Right lobe of liver (tissue), 4 donors: Measurements from ENCODE around the gene WNT7A.

Experiments
- POLR2A ChIP-seq: fragments of 450-650 bp; IDR thresholded peaks from one replicate; pipeline ENCODE4 v1.6.1; 2017; ENCODE audit warnings: antibody characterized with exemption, mild to moderate bottlenecking
- TF ChIP-seq, protein P1 (sequence below), 4 donors: fragments of 200-600 bp in 3 of 4; fragments of 450-650 bp in 1 of 4; IDR thresholded peaks; one replicate each; pipeline versions ENCODE4 v1.5.1 to v1.8.0; 2016 to 2022; ENCODE audit warnings: antibody characterized with exemption in 4 of 4, mild to moderate bottlenecking in 2 of 4
- donor health status: DM: no; HTN: no; CAD: no.
- donor health status: DM: no; HTN: no; CAD: no.
- donor health status: DM: no; HTN: yes; CAD: no.

DNA sequence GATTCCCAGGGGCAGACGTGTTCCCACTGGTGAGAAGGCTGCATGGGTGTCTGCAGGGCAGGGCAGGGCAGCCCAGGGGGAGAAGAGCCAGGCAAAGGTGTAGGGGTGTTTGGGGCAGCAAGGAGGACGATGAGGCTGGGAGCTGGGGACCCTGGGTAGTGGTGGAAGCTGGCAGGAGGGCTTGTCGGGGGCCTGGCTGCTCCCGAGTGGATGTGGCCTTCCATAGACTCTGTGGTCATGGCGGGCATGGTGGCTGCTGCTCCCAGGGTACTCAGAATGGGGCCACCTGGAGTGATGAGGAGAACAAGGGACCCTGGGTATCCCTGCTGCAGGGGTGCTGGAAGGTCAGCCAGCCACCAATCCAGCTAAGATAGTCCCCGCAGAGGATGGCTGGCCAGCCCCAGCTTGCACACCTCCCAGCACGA lies 107.5 kb downstream of the WNT7A start:
- TF ChIP-seq, protein P1, sequence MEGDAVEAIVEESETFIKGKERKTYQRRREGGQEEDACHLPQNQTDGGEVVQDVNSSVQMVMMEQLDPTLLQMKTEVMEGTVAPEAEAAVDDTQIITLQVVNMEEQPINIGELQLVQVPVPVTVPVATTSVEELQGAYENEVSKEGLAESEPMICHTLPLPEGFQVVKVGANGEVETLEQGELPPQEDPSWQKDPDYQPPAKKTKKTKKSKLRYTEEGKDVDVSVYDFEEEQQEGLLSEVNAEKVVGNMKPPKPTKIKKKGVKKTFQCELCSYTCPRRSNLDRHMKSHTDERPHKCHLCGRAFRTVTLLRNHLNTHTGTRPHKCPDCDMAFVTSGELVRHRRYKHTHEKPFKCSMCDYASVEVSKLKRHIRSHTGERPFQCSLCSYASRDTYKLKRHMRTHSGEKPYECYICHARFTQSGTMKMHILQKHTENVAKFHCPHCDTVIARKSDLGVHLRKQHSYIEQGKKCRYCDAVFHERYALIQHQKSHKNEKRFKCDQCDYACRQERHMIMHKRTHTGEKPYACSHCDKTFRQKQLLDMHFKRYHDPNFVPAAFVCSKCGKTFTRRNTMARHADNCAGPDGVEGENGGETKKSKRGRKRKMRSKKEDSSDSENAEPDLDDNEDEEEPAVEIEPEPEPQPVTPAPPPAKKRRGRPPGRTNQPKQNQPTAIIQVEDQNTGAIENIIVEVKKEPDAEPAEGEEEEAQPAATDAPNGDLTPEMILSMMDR (IDR thresholded peaks at IDR 0.05): no peak
- TF ChIP-seq POLR2A: no peak
